ENCODE data around the gene ZNF524. TPM values are rescaled to one million over a fixed set of nuclear protein-coding genes. Genes with fewer than 3 reads are reported as not detected.

The ZNF524 gene
- polyA plus RNA-seq, 2 of the 4 experiments (the other 2 are of a cell fraction) = 6.4 to 9.7 TPM

DNA sequence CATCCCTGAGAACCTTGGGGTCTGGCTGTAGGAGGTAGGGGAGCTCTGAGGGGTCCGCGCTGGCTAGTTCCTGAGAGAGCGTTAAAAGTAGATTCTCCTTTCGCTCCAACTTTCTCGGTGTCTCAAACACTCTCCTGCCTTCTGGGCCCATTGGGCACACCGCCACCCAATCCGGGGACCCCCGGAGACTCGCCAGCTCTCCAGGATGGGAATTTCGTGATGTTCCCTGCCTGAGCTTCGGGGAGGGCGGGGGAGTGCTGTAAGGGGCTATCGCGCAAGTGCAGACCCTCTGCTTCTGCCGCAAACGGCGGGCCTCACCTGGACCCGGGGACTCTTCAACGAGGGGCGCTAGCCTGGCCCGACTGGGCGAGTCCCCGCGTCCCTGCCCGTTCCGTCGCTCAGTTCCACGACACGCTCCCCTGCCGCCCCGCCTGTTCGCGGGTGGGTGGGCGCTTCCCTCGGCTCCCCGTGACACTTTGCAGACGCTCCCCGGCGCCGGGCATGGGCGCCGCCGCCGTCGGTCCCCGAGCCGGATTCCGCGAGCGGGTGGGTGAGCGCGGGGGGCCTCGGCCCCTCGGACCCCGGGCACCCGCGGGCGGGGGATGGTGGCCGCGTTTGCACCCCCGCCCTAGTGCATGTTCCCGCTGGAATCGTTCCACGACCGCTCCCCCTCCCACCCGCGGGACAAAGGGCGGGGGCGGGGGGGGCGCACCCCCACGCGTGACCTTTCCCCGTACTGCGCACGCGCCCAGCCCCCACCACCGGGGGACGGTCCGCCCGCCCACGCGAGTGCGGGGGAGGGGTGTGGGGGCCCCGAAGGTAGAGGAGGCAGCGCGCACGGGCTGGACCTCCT is 47.9 kb downstream of the ZNF524 start, which contains the start of gene CCDC106 (continued):
- TF ChIP-seq, protein P1, sequence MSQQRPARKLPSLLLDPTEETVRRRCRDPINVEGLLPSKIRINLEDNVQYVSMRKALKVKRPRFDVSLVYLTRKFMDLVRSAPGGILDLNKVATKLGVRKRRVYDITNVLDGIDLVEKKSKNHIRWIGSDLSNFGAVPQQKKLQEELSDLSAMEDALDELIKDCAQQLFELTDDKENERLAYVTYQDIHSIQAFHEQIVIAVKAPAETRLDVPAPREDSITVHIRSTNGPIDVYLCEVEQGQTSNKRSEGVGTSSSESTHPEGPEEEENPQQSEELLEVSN (IDR thresholded peaks at IDR 0.05; ENCODE audit: borderline replicate concordance, low read depth) = no peak
- TF ChIP-seq GATA3 (IDR thresholded peaks at IDR 0.05; ENCODE audit: borderline replicate concordance) = 0 out of 2 replicates have a peak, but pooled peaks have one; percentile 23
- no peak for TF ChIP-seq TFCP2L1 (CRISPR knock-in tag; IDR thresholded peaks at IDR 0.05)
- TF ChIP-seq ZSCAN20 (CRISPR knock-in tag; IDR thresholded peaks at IDR 0.05) = no peak
- no peak for TF ChIP-seq CHD4 (IDR thresholded peaks at IDR 0.05; ENCODE audit: borderline replicate concordance)
- TF ChIP-seq, protein P2, sequence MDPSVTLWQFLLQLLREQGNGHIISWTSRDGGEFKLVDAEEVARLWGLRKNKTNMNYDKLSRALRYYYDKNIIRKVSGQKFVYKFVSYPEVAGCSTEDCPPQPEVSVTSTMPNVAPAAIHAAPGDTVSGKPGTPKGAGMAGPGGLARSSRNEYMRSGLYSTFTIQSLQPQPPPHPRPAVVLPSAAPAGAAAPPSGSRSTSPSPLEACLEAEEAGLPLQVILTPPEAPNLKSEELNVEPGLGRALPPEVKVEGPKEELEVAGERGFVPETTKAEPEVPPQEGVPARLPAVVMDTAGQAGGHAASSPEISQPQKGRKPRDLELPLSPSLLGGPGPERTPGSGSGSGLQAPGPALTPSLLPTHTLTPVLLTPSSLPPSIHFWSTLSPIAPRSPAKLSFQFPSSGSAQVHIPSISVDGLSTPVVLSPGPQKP (IDR thresholded peaks at IDR 0.05; ENCODE audit: low read depth, low read length) = no peak
- no peak for TF ChIP-seq NPAS2 (CRISPR knock-in tag; IDR thresholded peaks at IDR 0.05; ENCODE audit: borderline replicate concordance)
- no peak for TF ChIP-seq RARB (CRISPR knock-in tag; IDR thresholded peaks at IDR 0.05)
- no peak for TF ChIP-seq HOXA7 (CRISPR knock-in tag; IDR thresholded peaks at IDR 0.05)
- no peak for TF ChIP-seq CHD2 (IDR thresholded peaks at IDR 0.05; ENCODE audit: low read length, partially characterized antibody)
- TF ChIP-seq, protein P3, sequence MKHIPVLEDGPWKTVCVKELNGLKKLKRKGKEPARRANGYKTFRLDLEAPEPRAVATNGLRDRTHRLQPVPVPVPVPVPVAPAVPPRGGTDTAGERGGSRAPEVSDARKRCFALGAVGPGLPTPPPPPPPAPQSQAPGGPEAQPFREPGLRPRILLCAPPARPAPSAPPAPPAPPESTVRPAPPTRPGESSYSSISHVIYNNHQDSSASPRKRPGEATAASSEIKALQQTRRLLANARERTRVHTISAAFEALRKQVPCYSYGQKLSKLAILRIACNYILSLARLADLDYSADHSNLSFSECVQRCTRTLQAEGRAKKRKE (CRISPR knock-in tag; IDR thresholded peaks at IDR 0.05; ENCODE audit: low read depth) = no peak
- no peak for TF ChIP-seq MAZ (IDR thresholded peaks at IDR 0.05; ENCODE audit: borderline replicate concordance, low read depth, low read length)
- TF ChIP-seq, protein P4, sequence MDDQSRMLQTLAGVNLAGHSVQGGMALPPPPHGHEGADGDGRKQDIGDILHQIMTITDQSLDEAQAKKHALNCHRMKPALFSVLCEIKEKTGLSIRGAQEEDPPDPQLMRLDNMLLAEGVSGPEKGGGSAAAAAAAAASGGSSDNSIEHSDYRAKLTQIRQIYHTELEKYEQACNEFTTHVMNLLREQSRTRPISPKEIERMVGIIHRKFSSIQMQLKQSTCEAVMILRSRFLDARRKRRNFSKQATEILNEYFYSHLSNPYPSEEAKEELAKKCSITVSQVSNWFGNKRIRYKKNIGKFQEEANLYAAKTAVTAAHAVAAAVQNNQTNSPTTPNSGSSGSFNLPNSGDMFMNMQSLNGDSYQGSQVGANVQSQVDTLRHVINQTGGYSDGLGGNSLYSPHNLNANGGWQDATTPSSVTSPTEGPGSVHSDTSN (IDR thresholded peaks at IDR 0.05) = peak; percentile 61
- TF ChIP-seq, protein P5, sequence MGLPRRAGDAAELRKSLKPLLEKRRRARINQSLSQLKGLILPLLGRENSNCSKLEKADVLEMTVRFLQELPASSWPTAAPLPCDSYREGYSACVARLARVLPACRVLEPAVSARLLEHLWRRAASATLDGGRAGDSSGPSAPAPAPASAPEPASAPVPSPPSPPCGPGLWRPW (IDR thresholded peaks at IDR 0.05) = no peak
- no peak for TF ChIP-seq POLR2A (IDR thresholded peaks at IDR 0.05; ENCODE audit: low read length)
- no peak for TF ChIP-seq MAFK (IDR thresholded peaks at IDR 0.05; ENCODE audit: partially characterized antibody)
- TF ChIP-seq KDM1A (IDR thresholded peaks at IDR 0.05; ENCODE audit: low read depth) = no peak
- no peak for TF ChIP-seq CBX8 (IDR thresholded peaks at IDR 0.05)
- no peak for TF ChIP-seq KDM5A (IDR thresholded peaks at IDR 0.05)
- TF ChIP-seq JUN (IDR thresholded peaks at IDR 0.05) = peak; percentile 45 to 73; a peak in 3 of 5 replicates
- no peak for TF ChIP-seq HDAC2 (IDR thresholded peaks at IDR 0.05)
- TF ChIP-seq, protein P6, sequence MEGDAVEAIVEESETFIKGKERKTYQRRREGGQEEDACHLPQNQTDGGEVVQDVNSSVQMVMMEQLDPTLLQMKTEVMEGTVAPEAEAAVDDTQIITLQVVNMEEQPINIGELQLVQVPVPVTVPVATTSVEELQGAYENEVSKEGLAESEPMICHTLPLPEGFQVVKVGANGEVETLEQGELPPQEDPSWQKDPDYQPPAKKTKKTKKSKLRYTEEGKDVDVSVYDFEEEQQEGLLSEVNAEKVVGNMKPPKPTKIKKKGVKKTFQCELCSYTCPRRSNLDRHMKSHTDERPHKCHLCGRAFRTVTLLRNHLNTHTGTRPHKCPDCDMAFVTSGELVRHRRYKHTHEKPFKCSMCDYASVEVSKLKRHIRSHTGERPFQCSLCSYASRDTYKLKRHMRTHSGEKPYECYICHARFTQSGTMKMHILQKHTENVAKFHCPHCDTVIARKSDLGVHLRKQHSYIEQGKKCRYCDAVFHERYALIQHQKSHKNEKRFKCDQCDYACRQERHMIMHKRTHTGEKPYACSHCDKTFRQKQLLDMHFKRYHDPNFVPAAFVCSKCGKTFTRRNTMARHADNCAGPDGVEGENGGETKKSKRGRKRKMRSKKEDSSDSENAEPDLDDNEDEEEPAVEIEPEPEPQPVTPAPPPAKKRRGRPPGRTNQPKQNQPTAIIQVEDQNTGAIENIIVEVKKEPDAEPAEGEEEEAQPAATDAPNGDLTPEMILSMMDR (IDR thresholded peaks at IDR 0.05) = no peak
- no peak for TF ChIP-seq HEYL (CRISPR knock-in tag; IDR thresholded peaks at IDR 0.05)
- no peak for TF ChIP-seq RCOR1 (IDR thresholded peaks at IDR 0.05; ENCODE audit: low read depth, low read length)
- TF ChIP-seq HOXB5 (CRISPR knock-in tag; IDR thresholded peaks at IDR 0.05) = 0 out of 2 replicates have a peak, but pooled peaks have one; percentile 15
- no peak for TF ChIP-seq EHF (CRISPR knock-in tag; IDR thresholded peaks at IDR 0.05)
- no peak for TF ChIP-seq CBX2 (IDR thresholded peaks at IDR 0.05; ENCODE audit: borderline replicate concordance, low read depth)
- TF ChIP-seq FOSL2 (IDR thresholded peaks at IDR 0.05) = no peak
- no peak for TF ChIP-seq FOSL2 (CRISPR knock-in tag; IDR thresholded peaks at IDR 0.05)
- TF ChIP-seq EP300 (IDR thresholded peaks at IDR 0.05) = no peak
- TF ChIP-seq MYC (IDR thresholded peaks at IDR 0.05; ENCODE audit: borderline replicate concordance, low read length) = no peak
- no peak for TF ChIP-seq RFX5 (IDR thresholded peaks at IDR 0.05)

Measured in A549 (cell line).